Measurements from ENCODE around the gene AASDHPPT. TPM values are rescaled to one million over a fixed set of nuclear protein-coding genes. Genes with fewer than 3 reads are reported as not detected.

The AASDHPPT gene
- total RNA-seq, 1 experiment from 2014 or later: 59.5 TPM

DNA sequence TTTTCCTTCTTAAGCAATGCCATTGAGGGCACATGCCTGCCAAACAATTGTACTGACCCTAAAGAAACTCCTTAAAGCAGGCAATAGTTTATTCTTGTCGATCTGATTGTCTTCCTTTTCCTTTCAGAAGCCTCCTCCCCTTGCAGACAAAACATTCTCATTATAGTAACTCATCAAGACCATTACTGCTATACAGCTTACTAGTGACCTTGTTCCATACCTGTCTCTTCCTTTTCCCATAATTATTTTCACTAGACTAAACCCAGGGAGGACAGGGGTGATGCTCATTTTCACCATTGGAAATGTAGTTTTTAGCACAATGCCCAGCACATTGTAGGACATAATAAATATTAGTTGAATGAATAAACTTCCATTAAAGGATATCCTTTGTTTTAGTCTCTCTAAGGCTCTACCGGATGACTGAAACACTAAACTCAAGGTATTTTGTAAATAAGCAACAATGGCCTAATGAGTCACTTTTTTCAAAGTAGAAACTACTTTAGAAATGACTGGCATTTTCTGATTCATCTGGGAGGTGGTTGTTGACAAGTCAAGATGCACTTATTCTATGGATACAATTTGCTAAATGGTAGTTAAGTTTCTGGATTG is 46.2 kb upstream of the AASDHPPT start:
- H2AFZ ChIP-seq (ENCODE audit: low read depth, low read length, poor library complexity, severe bottlenecking): no peak overlapping the region
- no TSS peak for BruUV-seq (replicated peaks)

DNA sequence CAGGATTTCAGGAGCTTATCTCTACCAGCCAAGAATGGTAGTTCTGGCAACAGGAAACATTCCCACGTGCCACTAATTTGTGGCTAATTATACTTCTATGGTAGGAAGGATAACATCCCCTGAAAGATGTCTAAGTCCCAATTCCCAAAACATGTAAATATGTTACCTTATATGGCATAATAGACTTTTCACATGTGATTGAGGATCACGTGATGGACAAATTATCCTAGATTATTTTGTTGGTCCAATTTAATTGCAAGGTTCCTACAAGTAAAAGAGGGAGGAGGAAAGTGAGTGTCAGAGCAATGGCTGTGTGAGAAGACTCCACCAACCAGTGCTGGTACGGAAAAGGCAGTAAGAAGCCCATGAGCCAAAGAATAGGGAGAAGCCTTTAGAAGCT is 45.5 kb upstream of the AASDHPPT start:
- POLR2A ChIA-PET: no interaction called here

More for the DNA sequence above, 46.2 kb upstream of the AASDHPPT start:
- ChIA-PET CTCF (no interaction called here), POLR2A (no interaction called here), RAD21 (ENCODE audit: low non-redundant PET in 1 of 2, low total read pairs in 2 of 2, uncharacterized antibody in 2 of 2, unreplicated experiment in 2 of 2) (no interaction called here)
- DNase-seq (ENCODE audit: low read depth, low spot score): no peak
- Histone ChIP-seq H3K79me2 (ENCODE audit: insufficient read depth, low read length) (no peaks in the 10 kb centered on the region), H3K9ac (ENCODE audit: low read length) (no peak overlapping the region), H3K9me3 (ENCODE audit: control insufficient read depth in 1 of 2, insufficient read depth in 1 of 2, low read depth in 1 of 2, low read length in 2 of 2) (no peaks in the 10 kb centered on the region), H4K20me1 (ENCODE audit: insufficient read depth) (no peaks in the 10 kb centered on the region), H3K36me3 (ENCODE audit: control insufficient read depth in 1 of 2, insufficient read depth in 2 of 2, low read length in 2 of 2) (no peaks in the 10 kb centered on the region), H3K27ac (ENCODE audit: low read depth, low read length) (no peak overlapping the region), H3K27me3 (ENCODE audit: insufficient read depth, low read length) (no peaks in the 10 kb centered on the region), H3K4me1 (ENCODE audit: control insufficient read depth in 1 of 2, insufficient read depth in 2 of 2, low read length in 2 of 2) (no peaks in the 10 kb centered on the region), H3K4me2 (ENCODE audit: low read length) (no peak overlapping the region), H3K4me3 (replicated peaks in 1 of 2; ENCODE audit: low read depth in 1 of 2, low read length in 2 of 2) (no peak overlapping the region), H3K9me2 (ENCODE audit: insufficient read depth) (no peaks in the 10 kb centered on the region)
- intact Hi-C loops (cut with micrococcal nuclease): no loop called here
- no peak for TF ChIP-seq TCF7L2 (IDR thresholded peaks at IDR 0.05; ENCODE audit: borderline replicate concordance, extremely low read depth, insufficient read depth, insufficient read length)
- ATAC-seq: no peak

DNA sequence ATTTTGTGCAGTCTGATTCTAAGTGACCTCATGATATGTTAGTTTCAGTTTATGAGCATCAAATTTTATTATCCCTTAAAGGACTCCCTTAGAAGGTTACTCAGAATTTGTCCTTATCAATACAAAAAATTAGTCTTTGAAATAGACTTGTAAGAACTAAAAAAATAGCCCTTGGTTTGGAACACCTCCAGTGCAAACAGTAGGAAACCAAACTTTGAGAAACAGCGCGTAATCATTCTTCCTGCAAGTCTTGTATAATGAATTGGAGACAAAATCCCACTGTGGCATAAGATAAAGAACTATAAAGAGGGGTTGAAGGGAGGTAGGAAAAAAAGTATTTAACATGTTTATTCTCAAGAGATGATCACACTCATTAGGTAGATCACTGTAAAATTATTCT is 44.6 kb upstream of the AASDHPPT start:
- no peaks in the 10 kb centered on the region for H3K9me3 ChIP-seq (ENCODE audit: control insufficient read depth in 1 of 2, insufficient read depth in 1 of 2, low read depth in 1 of 2, low read length in 2 of 2)
- no TSS peak for BruUV-seq (replicated peaks)
- no peaks in the 10 kb centered on the region for H3K9me2 ChIP-seq (ENCODE audit: insufficient read depth)
- RAD21 ChIA-PET (ENCODE audit: low non-redundant PET in 1 of 2, low total read pairs in 2 of 2, uncharacterized antibody in 2 of 2, unreplicated experiment in 2 of 2): no interaction called here
- no peaks in the 10 kb centered on the region for H3K4me1 ChIP-seq (ENCODE audit: control insufficient read depth in 1 of 2, insufficient read depth in 2 of 2, low read length in 2 of 2)
- H3K27me3 ChIP-seq (ENCODE audit: insufficient read depth, low read length): no peaks in the 10 kb centered on the region
- H3K36me3 ChIP-seq (ENCODE audit: control insufficient read depth in 1 of 2, insufficient read depth in 2 of 2, low read length in 2 of 2): no peaks in the 10 kb centered on the region
- H3K9ac ChIP-seq (ENCODE audit: low read length): no peak overlapping the region
- no peaks in the 10 kb centered on the region for H4K20me1 ChIP-seq (ENCODE audit: insufficient read depth)
- intact Hi-C loops (cut with micrococcal nuclease): no loop called here
- POLR2A ChIA-PET: no interaction called here
- no peak overlapping the region for H3K4me3 ChIP-seq (replicated peaks in 1 of 2; ENCODE audit: low read depth in 1 of 2, low read length in 2 of 2)
- ATAC-seq (no peak), DNase-seq (ENCODE audit: low read depth, low spot score) (no peak)
- CTCF ChIA-PET: no interaction called here
- H2AFZ ChIP-seq (ENCODE audit: low read depth, low read length, poor library complexity, severe bottlenecking): no peak overlapping the region
- no peak overlapping the region for H3K4me2 ChIP-seq (ENCODE audit: low read length)
- no peak for TF ChIP-seq JUND (IDR thresholded peaks at IDR 0.05)
- no peak for TF ChIP-seq SIN3A (IDR thresholded peaks at IDR 0.05; ENCODE audit: low read depth)
- TF ChIP-seq, protein P1, sequence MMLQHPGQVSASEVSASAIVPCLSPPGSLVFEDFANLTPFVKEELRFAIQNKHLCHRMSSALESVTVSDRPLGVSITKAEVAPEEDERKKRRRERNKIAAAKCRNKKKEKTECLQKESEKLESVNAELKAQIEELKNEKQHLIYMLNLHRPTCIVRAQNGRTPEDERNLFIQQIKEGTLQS (IDR thresholded peaks at IDR 0.05): no peak
- no peak for TF ChIP-seq SRF (IDR thresholded peaks at IDR 0.05; ENCODE audit: low read depth)
- no peak for TF ChIP-seq EZH2phosphoT487 (IDR thresholded peaks at IDR 0.05; ENCODE audit: borderline replicate concordance)
- no peak for TF ChIP-seq EGR1 (IDR thresholded peaks at IDR 0.05; ENCODE audit: low read depth)
- TF ChIP-seq, protein P2, sequence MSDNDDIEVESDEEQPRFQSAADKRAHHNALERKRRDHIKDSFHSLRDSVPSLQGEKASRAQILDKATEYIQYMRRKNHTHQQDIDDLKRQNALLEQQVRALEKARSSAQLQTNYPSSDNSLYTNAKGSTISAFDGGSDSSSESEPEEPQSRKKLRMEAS (IDR thresholded peaks at IDR 0.05): no peak
- TF ChIP-seq, protein P3, sequence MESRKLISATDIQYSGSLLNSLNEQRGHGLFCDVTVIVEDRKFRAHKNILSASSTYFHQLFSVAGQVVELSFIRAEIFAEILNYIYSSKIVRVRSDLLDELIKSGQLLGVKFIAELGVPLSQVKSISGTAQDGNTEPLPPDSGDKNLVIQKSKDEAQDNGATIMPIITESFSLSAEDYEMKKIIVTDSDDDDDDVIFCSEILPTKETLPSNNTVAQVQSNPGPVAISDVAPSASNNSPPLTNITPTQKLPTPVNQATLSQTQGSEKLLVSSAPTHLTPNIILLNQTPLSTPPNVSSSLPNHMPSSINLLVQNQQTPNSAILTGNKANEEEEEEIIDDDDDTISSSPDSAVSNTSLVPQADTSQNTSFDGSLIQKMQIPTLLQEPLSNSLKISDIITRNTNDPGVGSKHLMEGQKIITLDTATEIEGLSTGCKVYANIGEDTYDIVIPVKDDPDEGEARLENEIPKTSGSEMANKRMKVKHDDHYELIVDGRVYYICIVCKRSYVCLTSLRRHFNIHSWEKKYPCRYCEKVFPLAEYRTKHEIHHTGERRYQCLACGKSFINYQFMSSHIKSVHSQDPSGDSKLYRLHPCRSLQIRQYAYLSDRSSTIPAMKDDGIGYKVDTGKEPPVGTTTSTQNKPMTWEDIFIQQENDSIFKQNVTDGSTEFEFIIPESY (IDR thresholded peaks at IDR 0.05; ENCODE audit: extremely low read depth, insufficient replicate concordance, low read length): no peak
- TF ChIP-seq RAD21 (IDR thresholded peaks at IDR 0.05; ENCODE audit: low read depth): no peak
- no peak for TF ChIP-seq CBX3 (IDR thresholded peaks at IDR 0.05; ENCODE audit: low read depth)
- TF ChIP-seq ZNF274 (IDR thresholded peaks at IDR 0.05; ENCODE audit: low read depth, low read length): no peak
- H3K27ac ChIP-seq (ENCODE audit: low read depth, low read length): no peak overlapping the region
- no peaks in the 10 kb centered on the region for H3K79me2 ChIP-seq (ENCODE audit: insufficient read depth, low read length)

More for the DNA sequence above, 45.5 kb upstream of the AASDHPPT start:
- Histone ChIP-seq H3K9me2 (ENCODE audit: insufficient read depth) (no peaks in the 10 kb centered on the region), H3K4me2 (ENCODE audit: low read length) (no peak overlapping the region), H3K27me3 (ENCODE audit: insufficient read depth, low read length) (no peaks in the 10 kb centered on the region), H3K27ac (ENCODE audit: low read depth, low read length) (no peak overlapping the region), H2AFZ (ENCODE audit: low read depth, low read length, poor library complexity, severe bottlenecking) (no peak overlapping the region), H3K4me3 (replicated peaks in 1 of 2; ENCODE audit: low read depth in 1 of 2, low read length in 2 of 2) (no peak overlapping the region), H3K36me3 (ENCODE audit: control insufficient read depth in 1 of 2, insufficient read depth in 2 of 2, low read length in 2 of 2) (no peaks in the 10 kb centered on the region), H3K4me1 (ENCODE audit: control insufficient read depth in 1 of 2, insufficient read depth in 2 of 2, low read length in 2 of 2) (no peaks in the 10 kb centered on the region), H3K9ac (ENCODE audit: low read length) (no peak overlapping the region), H3K79me2 (ENCODE audit: insufficient read depth, low read length) (no peaks in the 10 kb centered on the region), H4K20me1 (ENCODE audit: insufficient read depth) (no peaks in the 10 kb centered on the region), H3K9me3 (ENCODE audit: control insufficient read depth in 1 of 2, insufficient read depth in 1 of 2, low read depth in 1 of 2, low read length in 2 of 2) (no peaks in the 10 kb centered on the region)
- ChIA-PET CTCF (no interaction called here), RAD21 (ENCODE audit: low non-redundant PET in 1 of 2, low total read pairs in 2 of 2, uncharacterized antibody in 2 of 2, unreplicated experiment in 2 of 2) (no interaction called here)
- no TSS peak for BruUV-seq (replicated peaks)
- intact Hi-C loops (cut with micrococcal nuclease): no loop called here
- TF ChIP-seq POLR2A (IDR thresholded peaks at IDR 0.05; ENCODE audit: borderline replicate concordance, extremely low read depth, insufficient read depth, insufficient read length): no peak
- no peak for DNase-seq (ENCODE audit: low read depth, low spot score)
- ATAC-seq: no peak
